HG02852 (cell line): ENCODE results near the gene TMEM117.
"Not testable (repeated sequence)": the region's sequence is repeated elsewhere in the genome, so short reads cannot be mapped to it uniquely, and the experiment has no call there.

Experiments
- ATAC-seq: cut with Tn5 transposase; IDR thresholded peaks from one replicate; pipeline ENCODE4 v1.9.1; 2021; ENCODE audit warnings: mild to moderate bottlenecking, moderate library complexity; ENCODE audit not compliant: unreplicated experiment

The TMEM117 gene

GRCh38 chr12:43836475-43836989 is 651 bp downstream of the TMEM117 start:
- peak; percentile 35 for ATAC-seq

GRCh38 chr12:43840338-43840737 is 4.5 kb downstream of the TMEM117 start:
- ATAC-seq, result no peak

- no peak for ATAC-seq
Observed at GRCh38 chr12:43841253-43841652, 5.4 kb downstream of the TMEM117 start.

- no peak for ATAC-seq
Observed at GRCh38 chr12:43842259-43842658, 6.4 kb downstream of the TMEM117 start.

- not testable (repeated sequence) for ATAC-seq
Observed at GRCh38 chr12:43847425-43848225, 11.7 kb downstream of the TMEM117 start.

GRCh38 chr12:43848226-43848507 is 12.3 kb downstream of the TMEM117 start:
- no peak for ATAC-seq

GRCh38 chr12:43848786-43849185 is 12.9 kb downstream of the TMEM117 start:
- no peak for ATAC-seq

GRCh38 chr12:43852744-43853143 is 16.9 kb downstream of the TMEM117 start:
- ATAC-seq, result no peak

- ATAC-seq, result no peak
Observed at GRCh38 chr12:43856972-43857371, 21.1 kb downstream of the TMEM117 start.

GRCh38 chr12:43858096-43858495 is 22.2 kb downstream of the TMEM117 start:
- ATAC-seq, result no peak

- ATAC-seq, result no peak
Observed at GRCh38 chr12:43858991-43859390, 23.1 kb downstream of the TMEM117 start.

- ATAC-seq, result peak; percentile 43
Observed at GRCh38 chr12:43861015-43861839, 25.3 kb downstream of the TMEM117 start.

GRCh38 chr12:43861840-43862150 is 25.9 kb downstream of the TMEM117 start:
- no peak for ATAC-seq

GRCh38 chr12:43863770-43864366 is 28.0 kb downstream of the TMEM117 start:
- ATAC-seq, result no peak

GRCh38 chr12:43864557-43864956 is 28.7 kb downstream of the TMEM117 start:
- not testable (repeated sequence) for ATAC-seq

- ATAC-seq, result no peak
Observed at GRCh38 chr12:43869184-43869583, 33.3 kb downstream of the TMEM117 start.

- ATAC-seq, result not testable (repeated sequence)
Observed at GRCh38 chr12:43869765-43870164, 33.9 kb downstream of the TMEM117 start.

- ATAC-seq, result not testable (repeated sequence)
Observed at GRCh38 chr12:43871258-43871657, 35.4 kb downstream of the TMEM117 start.

- no peak for ATAC-seq
Observed at GRCh38 chr12:43872396-43872795, 36.5 kb downstream of the TMEM117 start.

GRCh38 chr12:43878050-43878449 is 42.2 kb downstream of the TMEM117 start:
- ATAC-seq, result no peak

GRCh38 chr12:43880547-43880946 is 44.7 kb downstream of the TMEM117 start:
- no peak for ATAC-seq
